Cortex of kidney (tissue), 1 donor: ENCODE data around the gene SLC35F2.
"Not testable (repeated sequence)": the region's sequence is repeated elsewhere in the genome, so short reads cannot be mapped to it uniquely, and the experiment has no call there.

Source experiments
- DNase-seq: peaks from one replicate; lab custom pipeline; 2025; lab: John Stamatoyannopoulos, UW

The SLC35F2 gene, protein sequence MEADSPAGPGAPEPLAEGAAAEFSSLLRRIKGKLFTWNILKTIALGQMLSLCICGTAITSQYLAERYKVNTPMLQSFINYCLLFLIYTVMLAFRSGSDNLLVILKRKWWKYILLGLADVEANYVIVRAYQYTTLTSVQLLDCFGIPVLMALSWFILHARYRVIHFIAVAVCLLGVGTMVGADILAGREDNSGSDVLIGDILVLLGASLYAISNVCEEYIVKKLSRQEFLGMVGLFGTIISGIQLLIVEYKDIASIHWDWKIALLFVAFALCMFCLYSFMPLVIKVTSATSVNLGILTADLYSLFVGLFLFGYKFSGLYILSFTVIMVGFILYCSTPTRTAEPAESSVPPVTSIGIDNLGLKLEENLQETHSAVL

DNA sequence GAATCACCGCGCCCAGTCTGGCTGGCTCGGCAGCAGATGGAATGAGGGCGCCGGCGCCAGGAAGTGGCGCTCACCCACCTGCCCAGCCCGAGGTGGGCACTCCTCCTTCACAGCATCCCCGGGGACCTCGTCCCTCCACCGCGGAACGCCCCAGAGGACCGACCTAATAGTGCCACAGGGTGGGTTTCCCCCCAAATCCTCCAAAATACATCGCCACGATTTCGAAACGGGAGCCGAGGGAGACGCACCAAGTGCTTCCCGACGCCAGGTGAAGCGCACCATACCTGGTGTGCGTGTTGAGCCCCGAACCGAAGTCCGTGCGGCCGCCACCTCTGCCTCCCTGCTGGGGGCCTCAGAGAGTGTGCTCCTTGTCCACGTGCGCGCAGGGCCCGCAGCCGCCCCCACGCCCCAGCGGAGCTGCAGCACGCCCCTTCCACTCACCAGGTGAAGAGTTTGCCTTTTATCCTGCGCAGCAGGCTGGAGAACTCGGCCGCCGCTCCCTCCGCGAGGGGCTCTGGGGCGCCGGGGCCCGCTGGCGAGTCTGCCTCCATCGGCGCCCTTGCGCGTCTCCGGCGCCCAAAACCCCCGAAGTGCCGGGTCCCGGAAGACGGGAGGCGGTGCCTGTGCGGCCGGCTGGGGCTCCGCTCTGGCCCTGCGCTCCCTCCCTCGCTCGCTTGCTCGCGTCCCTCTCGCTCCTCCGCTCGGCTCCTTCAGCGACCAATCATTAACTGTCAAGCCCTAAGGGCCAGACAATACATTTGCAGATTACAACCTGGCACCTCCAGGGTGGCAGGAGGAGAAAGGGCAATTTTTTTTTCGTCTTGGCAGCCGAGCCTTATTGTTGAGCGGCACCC lies at the start of gene SLC35F2:
TSS of gene SLC35F2 (minus strand) at position 571 of the 854 bp plus-strand sequence. CDS start at position 551, 20 bp downstream.
- no peak for DNase-seq

DNA sequence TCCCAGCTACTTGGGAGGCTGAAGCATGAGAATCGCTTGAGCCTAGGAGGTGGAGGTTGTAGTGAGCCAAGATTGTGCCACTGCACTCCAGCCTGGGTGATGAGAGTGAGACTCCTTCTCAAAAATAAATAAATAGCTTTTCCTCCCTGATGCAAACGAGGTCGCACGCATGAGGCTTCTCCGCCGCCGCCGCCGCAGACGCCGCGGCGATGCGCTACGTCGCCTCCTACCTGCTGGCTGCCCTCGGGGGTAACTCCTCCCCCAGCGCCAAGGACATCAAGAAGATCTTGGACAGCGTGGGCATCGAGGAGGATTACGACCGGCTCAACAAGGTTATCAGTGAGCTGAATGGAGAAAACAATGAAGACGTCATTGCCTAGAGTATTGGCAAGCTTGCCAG lies 49.6 kb upstream of the SLC35F2 start:
- no peak for DNase-seq

GRCh38 chr11:107898270-107898669 lies 39.7 kb upstream of the SLC35F2 start:
- no peak for DNase-seq

- no peak for DNase-seq
These were observed 23.7 kb upstream of the SLC35F2 start for GRCh38 chr11:107882095-107882820.

DNA sequence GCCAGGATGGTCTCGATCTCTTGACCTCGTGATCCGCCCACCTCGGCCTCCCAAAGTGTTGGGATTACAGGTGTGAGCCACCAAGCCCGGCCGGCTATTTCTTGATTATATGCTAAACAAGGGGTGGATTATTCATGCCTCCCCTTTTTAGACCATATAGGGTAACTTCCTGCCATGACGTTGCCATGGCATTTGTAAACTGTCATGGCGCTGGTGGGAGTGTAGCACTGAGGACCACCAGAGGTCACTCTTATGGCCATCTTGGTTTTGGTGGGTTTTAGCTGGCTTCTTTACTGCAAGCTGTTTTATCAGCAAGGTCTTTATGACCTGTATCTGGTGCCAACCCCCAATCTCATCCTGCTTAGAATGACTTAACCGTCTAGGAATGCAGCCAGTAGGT lies 22.9 kb upstream of the SLC35F2 start:
- not testable (repeated sequence) for DNase-seq

GRCh38 chr11:107876141-107876540 lies 17.6 kb upstream of the SLC35F2 start:
- DNase-seq, result no peak

DNA sequence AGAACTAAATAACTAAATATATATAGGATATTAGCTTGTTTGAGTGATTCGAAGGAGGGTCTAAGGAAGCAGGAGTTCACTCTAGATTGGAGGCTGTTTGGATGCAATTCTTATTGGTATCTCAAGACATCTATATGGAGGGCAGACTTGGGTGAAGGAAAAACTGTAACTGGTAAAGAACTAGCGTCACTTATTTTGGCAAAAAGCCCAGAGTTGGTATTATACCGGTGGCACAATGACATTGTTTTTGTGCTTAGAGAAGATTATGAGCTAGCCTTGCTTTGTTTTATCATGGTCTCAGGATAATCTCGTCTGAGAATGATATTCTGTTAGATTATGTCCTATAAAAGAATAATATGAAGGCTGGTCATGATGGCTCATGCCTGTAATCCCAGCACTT lies 6.0 kb upstream of the SLC35F2 start:
- DNase-seq, result no peak

- no peak for DNase-seq
These were observed 2.1 kb upstream of the SLC35F2 start for GRCh38 chr11:107860688-107861087.

DNA sequence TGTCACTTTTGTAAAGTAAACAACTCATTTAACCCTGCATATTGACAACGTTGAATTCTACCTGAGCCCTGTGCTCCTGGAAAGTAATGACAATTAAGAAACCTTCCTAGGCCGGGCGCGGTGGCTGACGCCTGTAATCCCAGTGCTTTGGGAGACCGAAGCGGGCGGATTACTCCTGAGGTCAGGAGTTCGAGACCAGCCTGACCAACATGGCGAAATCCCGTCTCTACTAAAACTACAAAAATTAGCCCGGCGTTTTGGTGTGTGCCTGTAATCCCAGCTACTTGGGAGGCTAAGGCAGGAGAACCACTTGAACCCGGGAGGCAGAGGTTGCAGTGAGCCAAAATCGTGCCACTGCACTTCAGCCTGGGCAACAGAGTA lies 1.6 kb upstream of the SLC35F2 start:
- not testable (repeated sequence) for DNase-seq

DNA sequence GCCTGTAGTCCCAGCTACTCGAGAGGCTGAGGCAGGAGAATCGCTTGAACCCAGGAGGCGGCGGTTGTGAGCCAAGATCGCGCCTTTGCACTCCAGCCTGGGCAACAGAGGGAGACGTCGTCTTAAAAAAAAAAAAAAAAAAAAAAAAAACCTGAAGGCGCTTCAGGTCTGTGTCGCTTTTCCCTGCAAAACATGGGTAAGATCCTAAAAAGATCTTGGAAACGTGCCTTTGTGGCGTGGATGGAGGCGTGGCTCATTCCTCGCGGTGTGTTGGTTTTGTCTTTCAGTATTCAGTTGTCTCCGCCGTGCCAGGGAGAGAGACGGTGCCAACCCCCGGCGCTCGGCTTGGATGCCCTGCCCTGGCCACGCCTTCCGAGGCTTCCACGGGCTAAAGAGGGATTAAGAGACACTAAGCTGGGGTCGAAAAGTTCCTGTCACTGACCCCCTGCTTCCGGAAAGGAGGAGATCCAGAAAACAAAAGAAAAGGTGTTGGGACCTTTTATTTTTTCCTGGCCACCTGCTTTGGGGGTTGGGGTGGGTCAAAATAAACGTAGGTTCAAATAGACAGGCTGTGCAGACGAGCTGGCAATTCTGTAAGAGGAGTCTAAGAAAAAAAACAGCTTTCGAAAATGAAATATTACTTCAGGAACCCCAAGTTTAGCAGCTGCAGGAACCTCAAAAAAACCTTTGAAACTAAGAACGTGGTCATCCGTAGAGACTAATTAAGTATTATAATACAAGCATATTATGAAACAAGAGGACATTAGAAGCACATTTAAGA lies 1.1 kb upstream of the SLC35F2 start:
- no peak for DNase-seq

DNA sequence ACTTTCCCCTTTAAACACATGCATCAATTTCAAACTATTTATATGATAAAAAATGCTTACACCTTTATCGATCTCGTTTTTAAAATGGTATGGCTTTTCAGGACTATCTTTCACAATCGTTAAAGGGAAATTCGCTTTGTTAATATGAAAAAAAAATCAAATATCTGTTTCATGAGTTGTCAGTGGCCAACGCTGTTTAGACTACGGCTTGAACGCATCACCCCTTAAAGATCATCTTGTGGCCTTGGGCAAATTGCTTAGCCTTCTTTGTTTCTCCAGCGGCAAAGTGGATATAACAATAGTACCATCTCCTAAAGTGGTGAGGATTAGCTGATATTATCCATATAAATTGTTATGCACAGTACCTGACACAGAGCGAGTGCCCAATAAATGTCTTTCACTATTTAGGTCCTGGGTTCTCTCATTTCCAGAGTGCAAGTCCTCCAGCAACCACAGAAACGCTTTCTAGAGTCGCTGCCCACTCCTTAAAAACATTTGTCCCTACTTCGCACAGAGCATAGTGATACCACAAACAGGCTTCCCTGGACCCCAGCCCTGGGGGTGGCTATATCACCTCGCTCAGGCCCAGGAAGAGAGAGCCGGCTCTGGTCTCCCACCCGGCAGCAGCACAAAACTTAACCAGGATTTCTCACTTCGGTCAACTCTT lies 904 bp downstream of the SLC35F2 start:
- no peak for DNase-seq

- no peak for DNase-seq
These were observed 1.5 kb downstream of the SLC35F2 start for GRCh38 chr11:107856981-107857517.

GRCh38 chr11:107856180-107856980 lies 2.2 kb downstream of the SLC35F2 start:
- no peak for DNase-seq

- DNase-seq, result no peak
These were observed 5.5 kb downstream of the SLC35F2 start for GRCh38 chr11:107853070-107853469.

GRCh38 chr11:107851704-107852310 lies 6.8 kb downstream of the SLC35F2 start:
- no peak for DNase-seq

GRCh38 chr11:107849790-107850189 lies 8.8 kb downstream of the SLC35F2 start:
- DNase-seq, result no peak

DNA sequence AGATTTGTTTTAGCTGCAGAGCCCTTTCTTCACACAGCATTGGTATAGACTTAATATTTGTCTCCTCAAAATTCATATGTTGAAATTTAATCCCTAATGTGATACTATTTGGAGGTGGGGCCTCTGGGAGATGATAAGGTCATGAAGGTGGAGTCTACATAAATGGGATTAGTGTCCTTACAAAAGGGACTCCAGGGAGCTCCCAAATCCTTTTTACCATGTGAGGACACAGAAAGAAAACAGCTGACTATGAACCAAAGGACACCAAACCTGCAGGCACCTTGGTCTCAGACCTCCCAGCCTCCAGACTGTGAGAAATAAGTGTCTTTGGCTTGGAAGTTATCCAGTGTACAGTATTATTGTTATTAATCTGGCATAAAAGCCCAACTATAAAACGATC lies 10.2 kb downstream of the SLC35F2 start:
- DNase-seq, result no peak

- DNase-seq, result no peak
These were observed 11.4 kb downstream of the SLC35F2 start for GRCh38 chr11:107847184-107847583.

DNA sequence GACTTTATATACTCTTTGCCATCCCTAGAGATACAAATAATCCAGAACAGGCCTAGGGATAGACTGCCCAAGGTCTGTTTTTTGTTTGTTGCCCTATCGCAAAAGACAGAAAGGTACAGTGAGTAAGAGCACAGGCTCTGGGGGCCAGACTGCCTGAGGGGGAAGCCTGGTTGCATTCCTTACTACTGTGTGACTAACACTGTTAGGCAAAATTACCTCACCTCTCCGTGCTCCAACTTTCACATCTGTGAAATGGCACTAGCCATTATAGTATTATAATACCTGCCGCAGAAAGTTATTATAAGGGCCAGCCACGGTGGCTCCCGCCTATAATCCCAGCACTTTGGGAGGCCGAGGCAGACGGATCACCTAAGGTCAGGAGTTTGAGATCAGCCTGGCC lies 14.5 kb downstream of the SLC35F2 start:
- no peak for DNase-seq
